Measurements from ENCODE around the gene NCKAP5.

The NCKAP5 gene

GRCh38 chr2:132642415-132642814, 925.8 kb downstream of the NCKAP5 start:
- H3K4me1 ChIP-seq (ENCODE audit: insufficient read depth, poor library complexity, severe bottlenecking), result no peaks in the 10 kb centered on the region
- H3K9me3 ChIP-seq (ENCODE audit: severe bottlenecking), result no peaks in the 10 kb centered on the region
- DNase-seq (ENCODE audit: low spot score) (no peak), ATAC-seq (ENCODE audit: low read depth) (no peak)
- no peaks in the 10 kb centered on the region for H3K36me3 ChIP-seq (ENCODE audit: low read depth)
- no peak overlapping the region for H3K4me3 ChIP-seq (ENCODE audit: severe bottlenecking)
- no peaks in the 10 kb centered on the region for H3K27me3 ChIP-seq (ENCODE audit: insufficient read depth, poor library complexity, severe bottlenecking)
- no peak overlapping the region for H3K27ac ChIP-seq (ENCODE audit: poor library complexity, severe bottlenecking)
- TF ChIP-seq CTCF (IDR thresholded peaks at IDR 0.05; ENCODE audit: poor library complexity, severe bottlenecking), result no peak

GRCh38 chr2:132641819-132642218, 926.4 kb downstream of the NCKAP5 start:
- no peak overlapping the region for H3K4me3 ChIP-seq (ENCODE audit: severe bottlenecking)
- H3K4me1 ChIP-seq (ENCODE audit: insufficient read depth, poor library complexity, severe bottlenecking), result no peaks in the 10 kb centered on the region
- DNase-seq (ENCODE audit: low spot score) (no peak), ATAC-seq (ENCODE audit: low read depth) (no peak)
- H3K27ac ChIP-seq (ENCODE audit: poor library complexity, severe bottlenecking), result no peak overlapping the region
- H3K36me3 ChIP-seq (ENCODE audit: low read depth), result no peaks in the 10 kb centered on the region
- no peaks in the 10 kb centered on the region for H3K27me3 ChIP-seq (ENCODE audit: insufficient read depth, poor library complexity, severe bottlenecking)
- no peaks in the 10 kb centered on the region for H3K9me3 ChIP-seq (ENCODE audit: severe bottlenecking)
- no peak for TF ChIP-seq CTCF (IDR thresholded peaks at IDR 0.05; ENCODE audit: poor library complexity, severe bottlenecking)

- no peak for DNase-seq (ENCODE audit: low spot score)
- Histone ChIP-seq H3K36me3 (ENCODE audit: low read depth) (no peaks in the 10 kb centered on the region), H3K27me3 (ENCODE audit: insufficient read depth, poor library complexity, severe bottlenecking) (no peaks in the 10 kb centered on the region), H3K27ac (ENCODE audit: poor library complexity, severe bottlenecking) (no peak overlapping the region), H3K4me1 (ENCODE audit: insufficient read depth, poor library complexity, severe bottlenecking) (no peaks in the 10 kb centered on the region), H3K9me3 (ENCODE audit: severe bottlenecking) (no peaks in the 10 kb centered on the region), H3K4me3 (ENCODE audit: severe bottlenecking) (no peak overlapping the region)
- no peak for TF ChIP-seq CTCF (IDR thresholded peaks at IDR 0.05; ENCODE audit: poor library complexity, severe bottlenecking)
- no peak for ATAC-seq (ENCODE audit: low read depth)
Measured at GRCh38 chr2:132640116-132640515, 928.1 kb downstream of the NCKAP5 start.

GRCh38 chr2:132638313-132639040, 929.8 kb downstream of the NCKAP5 start:
- no peak for TF ChIP-seq CTCF (IDR thresholded peaks at IDR 0.05; ENCODE audit: poor library complexity, severe bottlenecking)
- no peaks in the 10 kb centered on the region for H3K4me1 ChIP-seq (ENCODE audit: insufficient read depth, poor library complexity, severe bottlenecking)
- H3K9me3 ChIP-seq (ENCODE audit: severe bottlenecking), result no peaks in the 10 kb centered on the region
- no peaks in the 10 kb centered on the region for H3K27me3 ChIP-seq (ENCODE audit: insufficient read depth, poor library complexity, severe bottlenecking)
- no peak for DNase-seq (ENCODE audit: low spot score)
- H3K36me3 ChIP-seq (ENCODE audit: low read depth), result no peaks in the 10 kb centered on the region
- ATAC-seq (ENCODE audit: low read depth), result no peak
- H3K4me3 ChIP-seq (ENCODE audit: severe bottlenecking), result no peak overlapping the region
- no peak overlapping the region for H3K27ac ChIP-seq (ENCODE audit: poor library complexity, severe bottlenecking)

- Histone ChIP-seq H3K27ac (ENCODE audit: poor library complexity, severe bottlenecking) (no peak overlapping the region), H3K4me1 (ENCODE audit: insufficient read depth, poor library complexity, severe bottlenecking) (no peaks in the 10 kb centered on the region), H3K4me3 (ENCODE audit: severe bottlenecking) (no peak overlapping the region), H3K9me3 (ENCODE audit: severe bottlenecking) (no peaks in the 10 kb centered on the region), H3K27me3 (ENCODE audit: insufficient read depth, poor library complexity, severe bottlenecking) (no peaks in the 10 kb centered on the region), H3K36me3 (ENCODE audit: low read depth) (no peaks in the 10 kb centered on the region)
- no peak for ATAC-seq (ENCODE audit: low read depth)
- DNase-seq (ENCODE audit: low spot score), result no peak
- no peak for TF ChIP-seq CTCF (IDR thresholded peaks at IDR 0.05; ENCODE audit: poor library complexity, severe bottlenecking)
Measured at GRCh38 chr2:132636346-132636745, 931.9 kb downstream of the NCKAP5 start.

All from RWPE2 (cell line).